Activated T-cell treated with anti-CD3 and anti-CD28 coated beads, Interleukin-2, amount 50 U/mL, for 1 hour (primary cell): ENCODE measurements around the gene SLC5A11.
"Not testable (repeated sequence)": the region's sequence is repeated elsewhere in the genome, so short reads cannot be mapped to it uniquely, and the experiment has no call there.

Experiments used
- DNase-seq: peaks from one replicate; pipeline ENCODE4 v3.0.0-alpha.2; 2020

SLC5A11 gene

GRCh38 chr16:24863582-24864437 is 18.0 kb downstream of the SLC5A11 start:
- DNase-seq, result no peak

- no peak for DNase-seq
Measured at GRCh38 chr16:24869033-24869432, 23.3 kb downstream of the SLC5A11 start.

DNA sequence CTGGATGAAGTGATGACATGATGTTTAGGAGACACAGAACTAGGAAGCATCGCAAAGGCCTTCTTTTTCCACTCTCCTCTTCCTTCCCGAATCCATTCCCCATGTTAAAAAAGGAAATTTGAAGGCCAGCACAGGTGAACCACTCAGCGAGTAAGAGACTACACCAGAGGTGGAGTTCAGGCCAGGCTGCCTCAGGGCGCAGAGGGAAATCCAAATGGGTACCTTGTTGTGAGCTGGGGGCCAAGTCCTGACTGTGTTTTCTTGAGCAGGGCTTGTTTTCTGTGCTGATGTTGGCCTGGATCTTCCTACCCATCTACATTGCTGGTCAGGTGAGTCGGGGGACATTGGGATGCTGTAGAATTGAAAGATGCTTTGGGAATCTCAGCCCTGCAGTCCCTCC is 26.1 kb downstream of the SLC5A11 start:
- no peak for DNase-seq

GRCh38 chr16:24873028-24873427 is 27.3 kb downstream of the SLC5A11 start:
- DNase-seq, result no peak

DNA sequence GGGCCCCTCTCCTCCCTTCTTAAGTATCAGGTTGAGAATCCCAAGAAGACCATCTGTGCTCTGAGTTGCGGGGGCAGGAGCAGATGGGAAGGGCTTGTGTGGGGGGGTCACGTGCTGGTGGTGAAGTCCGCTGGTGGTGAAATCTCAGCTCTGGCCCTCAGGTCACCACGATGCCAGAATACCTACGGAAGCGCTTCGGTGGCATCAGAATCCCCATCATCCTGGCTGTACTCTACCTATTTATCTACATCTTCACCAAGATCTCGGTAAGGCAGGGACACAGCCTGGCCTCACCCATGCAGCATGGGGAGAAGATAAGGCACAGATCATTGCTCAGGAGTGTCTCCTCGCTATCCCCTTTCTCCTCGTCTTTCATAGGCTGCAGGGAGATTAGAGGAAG is 29.7 kb downstream of the SLC5A11 start:
- DNase-seq, result no peak

DNA sequence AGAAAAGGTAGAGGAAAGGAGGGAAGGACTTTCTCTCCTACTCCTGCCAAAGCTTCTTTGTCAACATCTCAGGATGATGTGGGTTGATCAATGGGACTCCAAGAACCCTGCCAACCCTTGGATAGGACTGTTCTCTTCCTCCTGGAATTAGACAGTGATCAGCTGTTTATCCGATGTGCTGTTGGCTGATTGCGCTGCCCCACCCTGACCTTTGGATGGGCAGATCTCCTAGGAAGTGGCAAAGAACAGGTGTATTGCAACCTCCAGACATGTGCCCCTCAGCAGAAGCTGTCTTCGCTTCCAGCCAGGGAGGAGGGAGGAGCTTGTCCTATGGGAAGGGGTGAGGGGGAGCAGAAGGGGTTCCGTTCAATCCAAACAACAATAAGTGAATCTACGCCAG is 30.5 kb downstream of the SLC5A11 start:
- no peak for DNase-seq

GRCh38 chr16:24879684-24880083 is 33.9 kb downstream of the SLC5A11 start:
- no peak for DNase-seq

- DNase-seq, result no peak
Measured at GRCh38 chr16:24883714-24884151, 38.0 kb downstream of the SLC5A11 start.

GRCh38 chr16:24887472-24887871 is 41.7 kb downstream of the SLC5A11 start:
- no peak for DNase-seq

DNA sequence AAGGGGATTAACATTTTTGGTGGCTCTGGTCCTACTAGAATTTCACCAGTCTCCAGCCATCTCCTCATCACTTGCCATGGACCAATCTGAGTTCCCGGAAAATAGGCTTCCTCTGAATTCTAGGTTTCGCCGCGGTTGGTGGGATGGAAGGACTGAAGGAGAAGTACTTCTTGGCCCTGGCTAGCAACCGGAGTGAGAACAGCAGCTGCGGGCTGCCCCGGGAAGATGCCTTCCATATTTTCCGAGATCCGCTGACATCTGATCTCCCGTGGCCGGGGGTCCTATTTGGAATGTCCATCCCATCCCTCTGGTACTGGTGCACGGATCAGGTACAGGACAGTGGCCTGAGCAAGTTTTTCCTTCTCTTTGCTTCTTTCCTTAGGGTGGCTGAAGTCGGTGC is 45.0 kb downstream of the SLC5A11 start:
- no peak for DNase-seq

DNA sequence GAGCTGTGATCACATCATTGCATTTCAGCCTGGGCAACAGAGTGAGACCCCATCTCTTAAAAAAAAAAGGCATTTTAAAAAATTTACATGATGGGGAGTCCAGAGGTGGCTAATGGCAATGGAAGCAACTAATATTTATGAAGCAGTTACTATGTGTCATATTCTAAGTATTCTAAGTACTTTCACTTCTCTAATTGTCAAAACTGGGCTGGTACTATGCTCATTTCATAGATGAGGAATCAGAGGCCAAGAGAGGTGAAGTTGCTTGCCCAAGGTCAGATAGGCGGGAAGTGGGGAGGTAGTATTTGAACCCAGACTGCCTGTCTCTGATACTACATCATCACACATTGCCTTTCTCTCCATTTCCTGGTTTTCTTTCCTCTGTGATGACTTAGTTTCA is 50.7 kb downstream of the SLC5A11 start:
- no peak for DNase-seq

- not testable (repeated sequence) for DNase-seq
Measured at GRCh38 chr16:24897522-24897921, 51.8 kb downstream of the SLC5A11 start.

DNA sequence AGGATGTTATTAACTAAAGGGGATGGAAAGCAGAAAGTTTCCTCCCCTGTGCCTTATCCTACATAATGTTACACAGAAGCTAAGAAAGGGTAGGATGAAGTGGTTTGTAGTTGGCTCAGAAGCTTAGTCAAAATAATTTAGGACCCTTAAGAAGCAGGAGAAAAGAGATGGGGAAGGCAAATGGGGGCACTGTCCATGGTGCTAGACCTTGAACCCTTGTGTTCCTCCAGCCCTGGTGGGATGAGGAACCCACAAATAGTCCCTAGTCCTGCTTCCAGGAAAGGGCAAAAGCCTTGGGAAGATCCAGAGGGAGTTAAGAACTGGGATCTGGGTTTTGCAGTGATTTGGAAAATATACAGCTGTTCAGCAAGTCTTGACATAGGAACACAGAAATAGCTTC is 54.5 kb downstream of the SLC5A11 start:
- no peak for DNase-seq

DNA sequence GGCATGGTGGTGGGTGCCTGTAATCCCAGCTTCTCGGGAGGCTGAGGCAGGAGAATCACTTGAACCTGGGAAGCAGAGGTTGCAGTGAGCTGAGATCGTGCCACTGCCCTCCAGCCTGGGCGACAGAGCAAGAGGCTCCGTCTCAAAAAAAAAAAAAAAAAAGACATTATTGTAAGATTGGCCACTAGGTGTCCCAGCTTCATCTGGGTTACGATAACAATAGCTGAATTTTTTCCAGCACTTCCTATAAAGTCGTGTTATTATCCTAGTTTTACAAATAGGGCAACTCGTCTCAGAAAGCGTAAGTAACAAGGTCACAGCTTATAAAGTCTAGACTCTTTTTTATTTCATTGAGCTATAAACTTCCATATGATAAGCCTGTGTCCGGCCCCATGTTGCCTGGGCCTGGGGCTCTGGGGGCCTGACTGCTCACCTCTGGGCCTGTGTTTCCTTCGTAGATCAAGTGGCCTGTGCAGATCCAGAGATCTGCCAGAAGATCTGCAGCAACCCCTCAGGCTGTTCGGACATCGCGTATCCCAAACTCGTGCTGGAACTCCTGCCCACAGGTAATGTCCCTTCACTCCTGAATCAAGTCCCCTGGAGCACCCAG is 60.5 kb downstream of the SLC5A11 start:
- no peak for DNase-seq

DNA sequence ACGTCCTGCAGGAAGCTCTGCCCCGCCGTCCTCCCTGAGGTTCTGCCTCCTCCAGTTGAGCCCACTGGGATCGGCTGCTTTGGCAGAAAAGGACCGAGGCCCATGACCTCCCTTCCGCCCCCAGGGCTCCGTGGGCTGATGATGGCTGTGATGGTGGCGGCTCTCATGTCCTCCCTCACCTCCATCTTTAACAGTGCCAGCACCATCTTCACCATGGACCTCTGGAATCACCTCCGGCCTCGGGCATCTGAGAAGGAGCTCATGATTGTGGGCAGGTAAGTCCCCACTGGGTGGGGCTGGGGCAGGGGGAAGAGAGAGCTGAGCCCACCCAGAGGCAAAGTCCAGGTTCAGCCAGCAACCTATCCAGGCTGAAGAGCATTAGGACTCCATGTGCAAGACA is 61.1 kb downstream of the SLC5A11 start:
- no peak for DNase-seq

DNA sequence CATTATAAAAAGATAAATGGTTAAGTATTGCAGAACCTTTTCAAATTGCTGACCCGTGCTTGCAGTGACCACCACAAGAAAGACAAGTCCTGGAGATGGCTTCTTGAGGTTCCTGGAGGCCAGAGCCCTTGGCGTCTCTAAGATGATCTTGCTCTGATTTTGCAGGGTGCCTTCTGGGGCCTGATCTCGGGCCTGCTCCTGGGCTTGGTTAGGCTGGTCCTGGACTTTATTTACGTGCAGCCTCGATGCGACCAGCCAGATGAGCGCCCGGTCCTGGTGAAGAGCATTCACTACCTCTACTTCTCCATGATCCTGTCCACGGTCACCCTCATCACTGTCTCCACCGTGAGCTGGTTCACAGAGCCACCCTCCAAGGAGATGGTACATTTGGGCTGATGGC is 63.0 kb downstream of the SLC5A11 start:
- no peak for DNase-seq

DNA sequence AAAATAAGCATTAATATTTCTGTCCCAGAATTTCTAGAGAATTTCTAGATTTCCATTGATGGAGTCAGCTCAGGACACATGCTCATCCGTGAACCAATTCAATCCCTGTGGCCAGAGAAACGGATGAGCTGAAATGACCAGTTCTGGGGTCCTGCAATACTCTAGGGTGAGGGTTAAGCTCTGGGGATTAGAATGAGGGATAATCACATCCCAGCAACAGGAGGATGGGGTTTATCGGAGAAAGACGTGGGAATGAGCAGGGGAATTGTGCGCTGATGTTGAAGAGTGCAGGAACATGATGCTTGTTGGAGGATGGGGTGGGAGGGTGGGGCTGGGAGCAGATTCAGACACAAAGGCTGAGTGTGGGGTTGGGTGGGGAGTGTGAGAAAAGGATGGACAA is 64.1 kb downstream of the SLC5A11 start:
- no peak for DNase-seq

DNA sequence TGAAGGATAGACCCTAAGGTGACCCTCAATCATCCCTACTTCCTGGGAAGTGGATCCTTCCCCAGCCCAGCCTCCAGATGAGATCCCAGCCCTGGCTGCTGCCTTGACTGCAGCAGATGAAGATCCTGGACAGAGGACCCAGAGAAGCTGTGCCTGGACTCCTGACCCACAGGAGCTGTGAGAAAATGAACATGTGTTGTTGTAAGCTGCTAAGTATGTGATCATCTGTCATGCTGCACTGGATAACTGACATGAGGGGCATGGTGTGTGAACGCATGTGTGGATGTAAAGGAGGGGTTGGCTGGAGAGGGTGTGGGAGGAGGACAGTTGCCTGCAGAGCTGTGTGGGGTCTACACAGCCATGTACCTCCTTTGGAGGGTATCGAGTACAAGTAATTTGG is 69.3 kb downstream of the SLC5A11 start:
- no peak for DNase-seq

GRCh38 chr16:24915576-24915975 is 69.8 kb downstream of the SLC5A11 start:
- DNase-seq, result no peak

GRCh38 chr16:24917236-24917635 is 71.5 kb downstream of the SLC5A11 start:
- DNase-seq, result no peak

GRCh38 chr16:24917891-24918290 is 72.1 kb downstream of the SLC5A11 start:
- no peak for DNase-seq

- DNase-seq, result no peak
Measured at GRCh38 chr16:24918641-24919040, 72.9 kb downstream of the SLC5A11 start.

- DNase-seq, result no peak
Measured at GRCh38 chr16:24919536-24919935, 73.8 kb downstream of the SLC5A11 start.

DNA sequence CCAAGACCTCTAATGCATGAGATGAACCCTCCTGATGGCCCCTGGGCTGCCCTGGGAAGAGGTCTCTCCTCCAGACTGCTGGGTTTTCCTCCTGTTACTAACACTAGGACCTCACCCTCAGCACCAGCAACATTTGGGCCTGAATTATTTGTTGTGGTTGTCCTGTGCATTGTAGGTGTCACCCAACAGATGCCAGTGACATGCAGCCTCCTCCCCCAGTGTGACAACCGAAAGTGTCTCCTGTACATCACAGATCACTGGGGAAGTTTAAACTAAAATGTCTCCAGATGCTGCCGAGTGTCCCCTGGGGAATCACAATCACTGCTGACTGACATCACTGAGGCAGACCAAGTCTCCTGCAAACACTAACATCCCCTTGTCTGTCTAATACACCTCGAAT is 74.8 kb downstream of the SLC5A11 start:
- no peak for DNase-seq

GRCh38 chr16:24921229-24921628 is 75.5 kb downstream of the SLC5A11 start:
- DNase-seq, result no peak
